DMS53 treated with DMSO at 0.1 percent for 48 hours (cell line): ENCODE results near the gene APOL6.

Experiments
- DNase-seq: peaks from one replicate; lab custom pipeline; 2025; ENCODE audit not compliant: unreplicated experiment; lab: John Stamatoyannopoulos, UW

The APOL6 gene, protein sequence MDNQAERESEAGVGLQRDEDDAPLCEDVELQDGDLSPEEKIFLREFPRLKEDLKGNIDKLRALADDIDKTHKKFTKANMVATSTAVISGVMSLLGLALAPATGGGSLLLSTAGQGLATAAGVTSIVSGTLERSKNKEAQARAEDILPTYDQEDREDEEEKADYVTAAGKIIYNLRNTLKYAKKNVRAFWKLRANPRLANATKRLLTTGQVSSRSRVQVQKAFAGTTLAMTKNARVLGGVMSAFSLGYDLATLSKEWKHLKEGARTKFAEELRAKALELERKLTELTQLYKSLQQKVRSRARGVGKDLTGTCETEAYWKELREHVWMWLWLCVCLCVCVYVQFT

DNA sequence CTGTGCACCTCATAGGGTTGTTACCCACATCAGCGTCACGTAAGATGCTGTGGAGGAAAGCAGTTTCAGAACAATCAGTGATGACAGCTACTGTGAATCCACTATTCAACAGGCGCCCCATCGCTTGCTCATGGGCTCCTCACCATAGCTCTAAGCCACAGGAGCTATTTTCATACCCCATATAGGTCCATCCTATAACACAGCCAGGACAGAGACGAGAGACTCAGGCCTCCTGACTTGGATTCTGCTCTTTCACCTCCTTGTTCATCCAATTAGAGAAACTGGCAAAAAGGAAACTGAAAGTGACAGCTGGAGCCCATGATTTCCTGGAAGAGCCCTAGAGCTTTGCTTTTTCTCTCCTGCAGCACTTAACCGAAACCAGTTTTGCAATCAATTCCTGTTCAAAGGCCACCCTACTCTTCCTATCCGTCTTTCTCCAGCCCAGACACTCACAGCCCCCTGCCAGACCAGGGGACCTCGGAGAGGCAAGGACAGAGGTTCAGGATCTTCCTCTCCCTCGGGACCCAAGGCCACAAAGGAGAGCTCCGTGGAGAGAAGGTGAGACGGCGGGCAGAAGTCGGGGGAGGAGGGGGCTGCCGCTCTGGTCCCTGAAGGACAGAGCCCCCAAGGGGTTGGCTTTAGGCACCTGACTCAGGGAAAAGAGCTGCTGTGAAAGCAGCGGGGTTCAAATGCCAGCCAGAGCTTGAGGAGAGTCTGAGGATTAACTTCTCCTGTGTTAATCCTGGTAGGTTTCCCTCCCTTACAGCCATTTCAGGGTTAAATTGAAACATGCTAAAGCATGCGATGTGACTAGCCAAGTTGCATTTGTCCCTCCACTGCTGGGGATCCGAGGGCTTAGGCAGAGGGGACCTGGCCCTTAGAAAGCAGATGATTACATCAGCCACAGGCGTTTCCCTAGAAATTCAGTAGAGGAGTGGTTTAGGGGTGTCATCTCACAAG is at the start of gene APOL6:
Gene APOL6, plus strand, starts transcription at position 381 of the 960 bp plus-strand sequence. CDS start 7,980 bp downstream, outside the sequence.
- peak; percentile 0 for DNase-seq

DNA sequence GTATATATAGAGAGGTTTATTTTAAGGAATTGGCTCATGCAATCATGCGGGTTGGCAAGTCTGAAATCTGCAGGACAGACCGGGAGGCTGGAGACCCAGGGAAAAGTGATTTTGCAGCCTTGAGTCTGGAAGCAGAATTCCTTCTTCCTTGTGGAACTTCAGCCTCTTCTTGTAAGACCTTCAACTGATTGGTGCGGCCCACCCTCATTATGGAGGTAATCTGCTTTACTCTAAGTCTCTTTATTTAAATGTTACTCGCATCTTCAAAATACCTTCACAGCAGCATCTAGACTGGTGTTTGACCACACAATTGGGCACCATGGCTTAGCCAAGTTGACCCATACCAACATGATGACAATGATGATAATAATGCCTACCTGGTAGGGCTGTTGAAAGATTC is 48.9 kb upstream of the APOL6 start:
- DNase-seq = no peak

DNA sequence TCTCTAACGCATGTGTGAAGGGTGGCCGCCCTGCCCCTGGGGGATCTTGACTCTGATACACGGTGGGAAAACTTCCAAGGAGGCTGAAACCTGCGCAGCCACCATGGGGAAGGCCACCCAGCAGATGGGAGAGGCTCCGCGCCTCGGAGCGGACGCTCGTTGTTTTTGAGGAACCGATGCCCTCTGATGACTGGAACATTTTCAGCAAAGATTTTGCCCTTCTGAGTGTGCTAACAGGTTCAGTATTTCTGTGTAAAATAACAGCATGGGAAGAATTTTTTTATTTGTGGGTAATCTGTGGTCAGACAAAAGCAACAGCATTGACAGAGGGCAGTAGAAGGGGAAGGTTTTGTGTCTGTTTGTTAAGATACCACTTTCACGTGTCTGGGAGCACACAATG is 47.8 kb upstream of the APOL6 start:
- DNase-seq = no peak

DNA sequence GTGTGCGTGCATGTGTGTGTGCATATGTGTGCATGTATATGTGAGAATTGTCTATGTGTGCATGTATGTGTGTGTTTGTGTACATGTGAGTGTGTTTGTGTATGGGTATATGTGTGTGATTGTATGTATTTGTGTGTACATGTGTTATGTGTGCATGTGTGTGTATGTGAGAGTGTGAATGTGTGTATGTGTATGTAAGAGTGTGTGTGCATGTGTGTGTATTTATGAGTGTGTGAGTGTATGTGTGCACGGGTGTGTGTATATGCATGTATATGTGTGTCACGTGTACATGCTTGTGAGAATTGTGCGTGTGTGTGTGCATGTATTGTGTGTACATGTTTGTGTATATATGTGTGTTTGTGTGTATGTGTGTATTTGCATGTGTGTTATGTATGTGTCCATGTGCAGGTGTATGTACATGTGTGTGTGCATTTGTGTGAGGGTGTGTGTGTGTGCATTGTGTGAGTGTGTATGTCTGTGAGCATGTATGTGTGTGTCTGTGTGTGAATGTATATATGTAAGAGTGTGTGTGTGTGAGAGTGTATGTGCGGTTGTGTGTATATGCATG is 47.1 kb upstream of the APOL6 start:
- DNase-seq = no peak

DNA sequence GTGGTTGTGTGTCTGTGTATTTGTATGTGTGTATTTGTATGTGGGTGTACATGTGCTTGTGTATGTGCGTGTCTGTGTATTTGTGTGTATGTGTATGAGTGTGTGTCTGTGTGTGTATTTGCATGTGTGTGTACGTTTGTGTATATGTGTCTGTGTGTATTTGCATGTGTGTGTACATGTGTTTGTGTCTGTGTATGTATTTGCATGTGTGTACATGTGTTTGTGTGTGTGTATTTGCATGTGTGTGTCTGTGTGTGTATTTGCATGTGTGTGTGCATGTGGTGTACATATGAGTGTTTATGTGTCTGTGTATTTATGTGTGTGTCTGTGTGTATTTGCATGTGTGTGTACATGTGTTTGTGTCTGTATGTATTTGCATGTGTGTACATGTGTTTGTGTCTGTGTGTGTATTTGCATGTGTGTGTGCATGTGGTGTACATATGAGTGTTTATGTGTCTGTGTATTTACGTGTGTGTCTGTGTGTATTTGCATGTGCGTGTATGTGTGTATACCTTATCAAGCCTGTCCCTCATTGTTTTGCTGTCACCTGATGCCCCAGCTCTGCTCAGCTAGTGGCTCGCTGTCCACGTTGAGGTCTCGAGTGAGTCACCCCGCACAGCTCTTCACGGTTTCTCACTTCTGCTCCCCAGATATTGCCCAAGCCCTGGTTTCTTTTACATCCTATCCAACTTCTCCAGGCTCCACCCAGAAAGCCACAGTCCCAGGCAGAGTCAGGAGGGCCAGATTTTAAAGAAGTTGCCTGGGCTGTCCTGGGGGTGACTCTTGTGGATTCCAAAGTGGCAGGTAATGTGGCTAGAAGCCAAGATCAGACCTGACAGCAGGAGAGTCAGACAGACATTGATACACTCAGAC is 46.3 kb upstream of the APOL6 start:
- no peak for DNase-seq

DNA sequence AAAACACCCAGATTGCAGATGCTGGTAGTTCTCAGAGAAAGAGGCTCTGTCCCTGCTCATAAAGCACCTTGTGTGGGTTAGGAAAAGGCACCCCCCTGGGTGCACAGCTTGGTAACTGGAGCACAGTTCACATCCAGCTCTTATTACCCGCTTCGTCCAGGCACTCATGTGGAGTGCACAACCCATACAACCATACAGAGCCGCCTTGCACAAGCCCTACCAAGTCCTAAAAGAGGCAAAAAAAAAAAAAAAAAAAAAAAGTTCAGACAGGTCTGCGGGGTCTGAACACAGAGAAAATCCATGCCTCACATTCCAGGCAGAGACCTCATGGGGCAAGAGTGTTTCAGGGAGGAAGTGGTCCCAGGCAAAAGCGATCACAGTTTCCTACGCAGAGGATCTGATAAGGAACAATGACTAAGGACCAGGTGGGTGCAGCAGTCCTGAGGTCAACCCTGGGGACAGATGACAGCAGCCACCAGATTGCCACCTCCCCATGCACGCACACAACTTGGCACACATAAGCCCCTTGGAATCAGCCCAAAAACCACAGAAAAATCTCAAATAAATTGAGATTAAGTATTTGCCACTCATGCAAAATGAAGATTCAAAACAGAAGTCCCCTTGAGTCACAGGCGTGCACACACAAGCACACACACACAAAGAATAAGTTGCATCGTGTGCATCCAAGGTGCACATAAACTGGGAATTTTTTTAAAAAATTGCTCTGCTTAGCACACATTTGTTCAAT is 43.5 kb upstream of the APOL6 start:
- no peak for DNase-seq

DNA sequence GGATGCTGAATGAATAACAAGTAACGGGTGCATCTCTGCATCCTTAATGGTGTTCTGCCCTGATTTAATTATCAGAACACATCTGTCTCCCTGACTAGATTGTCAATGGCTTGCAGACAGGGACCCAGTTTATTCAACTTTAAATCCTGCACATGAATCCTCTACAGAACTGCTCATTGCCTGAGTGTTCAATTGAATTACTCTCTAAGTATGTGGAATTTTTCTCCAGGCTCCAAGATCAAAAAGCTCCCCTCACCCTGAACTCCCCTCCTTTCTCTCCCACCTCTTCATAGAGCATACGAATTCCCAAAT is 42.9 kb upstream of the APOL6 start:
- DNase-seq = no peak

DNA sequence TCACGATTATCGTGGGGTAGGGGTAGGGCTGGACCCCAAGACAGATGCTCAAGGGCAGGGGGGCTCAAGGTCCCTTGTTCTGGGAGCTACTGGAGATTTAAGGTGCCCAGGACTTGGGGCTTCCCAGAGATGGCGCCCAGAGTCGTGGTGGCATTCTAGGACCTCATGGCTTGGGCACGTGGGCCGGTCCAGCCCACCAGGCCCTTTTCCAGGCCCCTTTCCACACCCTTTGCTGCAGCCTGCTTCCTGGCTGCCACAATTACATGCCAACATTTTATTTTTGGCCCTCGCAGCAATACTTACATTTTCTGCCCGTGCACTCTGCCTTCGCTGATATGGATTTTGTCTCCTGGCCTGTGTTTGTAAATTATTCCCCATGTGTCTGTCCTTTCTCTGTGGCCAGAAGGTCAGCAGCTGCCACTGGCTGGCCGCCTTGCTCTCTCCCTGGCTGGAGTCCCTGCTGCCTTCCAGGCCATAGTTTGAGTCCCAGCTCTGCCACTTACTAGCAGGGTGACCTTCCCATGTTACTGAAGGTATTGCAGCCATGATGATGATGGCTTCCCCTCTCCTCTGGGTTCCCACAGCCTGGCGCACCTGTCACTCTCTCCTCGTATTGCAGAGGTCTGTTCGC is 42.3 kb upstream of the APOL6 start:
- DNase-seq = no peak

DNA sequence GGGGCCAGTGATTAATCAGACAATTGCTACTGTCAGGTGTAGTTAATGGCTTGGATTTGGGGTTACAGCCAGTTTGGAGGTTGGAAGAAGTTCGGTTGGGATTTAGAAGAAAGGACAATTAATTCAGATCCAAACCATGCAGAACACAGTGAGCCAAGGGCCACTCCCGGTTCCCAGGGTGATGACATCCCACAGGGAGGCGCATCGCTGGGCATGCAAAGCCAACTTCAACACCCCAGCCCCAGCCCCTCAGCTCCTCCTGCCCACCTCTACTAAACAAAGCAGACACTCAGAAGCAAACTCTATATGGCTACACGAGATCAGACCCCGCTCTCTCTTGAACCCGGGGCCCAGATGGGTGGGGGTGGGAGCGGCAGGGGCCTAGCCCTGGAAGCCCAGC is 41.3 kb upstream of the APOL6 start:
- no peak for DNase-seq

DNA sequence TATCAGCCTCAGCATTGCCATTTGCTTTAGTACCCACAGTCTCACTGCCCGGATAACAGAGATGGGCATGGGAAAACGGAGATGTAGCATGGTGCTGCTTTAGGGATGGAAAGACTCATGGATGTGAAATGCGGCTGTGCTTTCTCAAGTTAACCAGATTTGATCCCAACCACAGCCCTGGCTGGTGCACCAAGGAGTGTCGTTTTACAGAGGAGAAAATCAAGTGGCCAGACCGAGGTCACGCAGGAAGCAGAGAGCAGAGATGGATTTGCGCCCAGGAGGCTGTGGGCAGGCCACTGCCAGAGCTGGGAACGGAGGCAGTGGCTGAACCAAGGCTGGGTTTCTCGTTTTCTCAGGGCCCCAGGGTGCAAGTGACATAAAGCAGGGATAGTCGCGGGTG is 40.2 kb upstream of the APOL6 start:
- DNase-seq = no peak

DNA sequence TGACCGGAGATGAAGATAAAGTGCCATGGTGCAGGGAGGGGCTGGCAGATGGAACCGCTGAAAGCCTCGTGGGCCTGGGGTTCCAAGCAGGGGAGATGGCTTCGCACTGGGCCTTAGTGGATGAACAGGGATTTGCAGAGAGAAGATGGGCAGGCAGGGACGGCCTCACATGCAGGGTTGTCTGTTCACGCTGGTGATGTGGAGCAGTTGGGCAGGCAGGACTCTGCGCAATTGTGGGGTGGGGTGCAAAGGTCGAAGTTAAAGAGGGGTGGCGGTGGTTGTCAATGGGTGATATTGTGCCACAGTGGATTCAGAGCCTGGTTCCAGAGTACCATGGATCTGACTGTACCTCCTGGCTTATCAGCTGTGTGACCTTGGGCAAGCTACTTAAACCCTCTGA is 39.0 kb upstream of the APOL6 start:
- no peak for DNase-seq

DNA sequence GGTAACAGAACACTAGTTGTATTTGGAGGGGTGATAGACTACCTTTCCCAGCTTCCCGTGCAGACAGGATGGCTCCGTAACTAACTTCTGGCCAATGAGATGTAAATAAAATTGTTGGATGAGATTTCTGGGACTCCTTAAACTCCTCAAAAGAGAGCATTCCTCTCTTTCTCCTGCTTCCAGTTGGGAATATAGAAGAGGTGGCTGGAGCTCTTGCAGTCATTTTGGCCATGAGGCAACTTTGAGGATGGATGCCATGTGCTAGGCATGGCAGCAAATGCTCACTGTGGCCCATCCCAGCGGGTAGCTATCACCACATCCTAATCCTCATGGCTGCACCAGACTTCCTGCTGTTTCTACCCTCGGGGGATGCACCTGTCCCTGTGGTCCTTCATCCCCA is 38.5 kb upstream of the APOL6 start:
- no peak for DNase-seq

DNA sequence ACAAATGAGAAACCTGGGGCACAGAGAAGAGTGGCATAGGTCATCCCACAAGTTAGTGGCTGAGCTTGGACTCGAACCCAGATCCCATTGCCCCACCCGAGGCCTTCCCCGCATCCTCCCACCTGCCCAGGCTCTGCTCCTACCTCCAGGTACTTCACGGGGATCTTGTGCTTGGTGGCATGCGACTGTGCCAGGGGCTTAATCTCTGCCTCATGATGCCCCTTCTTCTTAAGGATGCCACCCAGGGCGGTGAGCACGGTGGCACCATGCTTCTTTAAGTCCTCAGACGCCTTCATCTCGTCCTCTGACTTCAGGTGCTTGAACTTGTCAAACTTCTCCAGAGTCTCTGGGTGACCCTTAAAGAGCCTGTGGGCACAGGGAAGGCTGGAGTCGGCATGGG is 37.5 kb upstream of the APOL6 start:
- no peak for DNase-seq

DNA sequence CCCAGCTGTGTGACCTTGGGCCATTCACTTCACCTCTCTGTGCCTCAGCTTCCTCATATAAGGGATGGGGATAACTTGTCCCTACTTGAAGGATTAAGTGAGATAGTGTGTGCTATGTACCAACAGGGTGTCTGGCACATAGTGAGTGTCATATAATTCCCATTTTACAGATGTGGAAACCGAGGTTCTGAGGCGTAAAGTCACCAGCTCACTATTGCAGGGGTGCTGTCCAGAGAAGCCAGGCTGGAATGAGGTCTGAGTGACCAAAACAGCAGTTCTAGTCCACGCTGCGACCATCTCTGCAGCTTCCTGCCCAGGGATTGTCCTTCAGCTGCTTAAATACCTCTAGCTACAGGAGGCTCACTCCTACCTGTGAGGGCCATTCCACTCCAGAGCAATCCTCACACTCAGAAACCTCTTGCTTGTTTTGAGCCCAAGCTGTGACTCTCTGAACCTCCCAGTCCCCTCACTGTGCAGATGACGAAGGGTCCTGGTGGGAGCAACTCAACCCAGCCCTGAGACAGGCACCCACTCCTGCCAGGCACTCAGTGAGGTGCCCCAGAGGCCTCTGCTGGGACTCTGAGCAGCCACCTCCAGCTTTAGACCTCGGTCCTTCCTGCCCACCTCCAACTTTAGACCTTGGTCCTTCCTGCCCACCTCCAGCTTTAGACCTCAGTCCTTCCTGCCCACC is 36.9 kb upstream of the APOL6 start:
- DNase-seq = no peak

DNA sequence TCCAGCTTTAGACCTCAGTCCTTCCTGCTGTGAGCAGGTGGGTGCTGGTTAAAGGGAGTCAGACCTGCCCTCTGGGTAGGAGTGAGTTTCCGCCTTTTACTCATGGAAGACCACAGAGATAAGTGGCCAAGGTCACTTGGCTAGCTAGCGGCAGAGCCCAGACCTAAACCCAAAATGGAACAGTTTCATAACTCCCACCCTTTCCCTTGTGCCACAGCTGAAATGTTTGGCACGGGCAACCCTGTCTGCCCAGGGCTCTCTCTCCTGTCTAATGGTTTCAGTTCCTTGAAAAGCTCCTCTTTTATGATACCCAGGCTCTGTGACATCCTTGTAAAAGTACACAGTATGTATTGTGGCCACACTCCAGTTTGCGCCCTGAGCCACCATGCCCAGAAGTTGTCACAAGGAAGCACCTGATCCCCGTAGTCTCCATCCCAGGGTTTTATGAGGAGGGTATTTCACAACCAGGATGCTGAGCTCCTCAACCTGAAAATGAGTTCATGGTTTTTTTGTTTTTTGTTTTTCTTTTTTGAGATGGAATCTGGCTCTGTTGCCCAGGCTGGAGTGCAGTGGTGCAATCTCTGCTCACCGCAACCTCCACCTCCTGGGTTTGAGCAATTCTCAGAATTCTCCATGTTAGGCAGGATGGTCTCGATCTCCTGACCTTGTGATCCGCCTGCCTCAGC is 36.2 kb upstream of the APOL6 start:
- no peak for DNase-seq

DNA sequence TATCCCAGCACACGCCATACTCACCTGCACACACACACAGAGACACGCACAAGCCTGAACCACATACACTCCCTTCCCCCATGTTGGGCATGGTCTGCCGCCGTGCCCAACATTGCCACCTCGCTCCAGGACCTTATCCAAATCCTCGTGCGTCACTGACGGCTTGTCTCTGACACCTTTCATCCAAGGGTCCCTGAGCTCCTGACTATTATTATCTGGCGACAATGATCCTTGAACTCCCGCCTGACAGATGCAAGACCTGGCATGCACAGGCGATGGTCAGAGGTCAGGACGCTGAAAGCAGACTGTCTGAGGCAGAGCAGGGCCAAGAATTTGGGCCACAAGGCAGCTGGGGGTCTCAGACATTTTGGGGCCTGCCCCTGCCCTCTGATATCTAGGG is 35.3 kb upstream of the APOL6 start:
- DNase-seq = no peak

DNA sequence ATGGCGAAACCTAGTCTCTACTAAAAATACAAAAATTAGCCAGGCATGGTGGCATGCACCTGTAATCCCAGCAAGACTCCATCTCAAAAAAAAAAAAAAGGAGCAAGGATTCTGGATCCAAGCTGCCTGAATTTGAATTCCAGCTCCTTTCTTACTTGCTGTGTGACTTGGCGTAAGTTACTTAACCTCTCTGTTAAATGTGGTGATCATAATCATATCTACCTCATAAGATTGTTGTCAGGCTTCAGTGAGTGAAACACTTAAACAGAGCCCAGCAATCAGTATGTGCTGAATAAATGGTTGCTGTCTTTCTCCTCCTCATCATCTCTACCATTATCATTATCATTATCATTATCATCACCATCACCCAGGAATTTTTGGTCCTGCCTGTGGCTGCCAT is 33.8 kb upstream of the APOL6 start:
- DNase-seq = no peak

DNA sequence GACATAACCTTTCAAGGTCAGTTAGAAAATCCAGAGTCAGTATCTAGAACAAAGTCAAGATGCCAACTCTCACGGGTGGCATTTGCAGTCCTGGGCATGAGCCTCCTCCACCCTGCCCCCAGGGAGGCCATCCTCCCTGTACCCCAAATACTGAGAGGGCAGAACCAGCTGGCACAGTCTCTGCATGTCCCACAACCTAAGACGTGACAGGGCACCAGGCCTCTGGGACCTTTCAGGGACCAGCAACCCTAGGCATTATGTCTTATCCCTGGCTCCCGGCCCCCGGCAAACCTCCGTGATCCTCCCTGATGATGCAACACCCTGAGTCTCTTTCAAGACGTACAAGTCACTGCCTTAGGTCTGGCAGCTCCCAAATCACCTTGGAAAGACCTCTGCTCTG is 33.1 kb upstream of the APOL6 start:
- DNase-seq = no peak

DNA sequence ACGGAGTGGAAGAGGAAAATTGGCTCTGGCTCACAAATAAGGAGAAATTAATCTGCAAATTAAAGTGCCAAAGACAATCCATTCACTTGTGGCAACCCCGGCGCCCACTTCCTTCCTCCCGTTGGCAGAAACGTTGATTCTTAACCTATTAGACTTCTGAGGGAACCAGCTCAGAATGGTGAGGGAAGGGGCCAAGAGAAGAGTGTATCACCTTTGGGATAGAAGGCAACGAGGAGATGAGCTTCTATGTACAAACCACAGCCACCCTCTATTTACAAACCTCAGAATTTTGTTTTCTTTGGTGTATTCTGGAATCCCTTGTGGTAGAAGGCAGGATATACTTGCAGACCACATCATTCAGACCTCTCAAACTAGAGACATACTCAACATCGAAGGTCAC is 32.2 kb upstream of the APOL6 start:
- DNase-seq = no peak
